Psoas muscle (tissue), 8 donors: ENCODE data around the gene HORMAD2. TPM values are rescaled to one million over a fixed set of nuclear protein-coding genes. Genes with fewer than 3 reads are reported as not detected.

Source experiments
- ATAC-seq, 4 donors: fragments of 200-7000 bp; cut with Tn5 transposase; one replicate each; pipeline ENCODE4 v1.9.1; 2020; ENCODE audit warnings: moderate library complexity in 3 of 4, mild to moderate bottlenecking in 2 of 4
- DNase-seq, 2 donors: peaks; one replicate each; pipeline ENCODE4 v3.0.0-alpha.2; 2020
- H3K27ac ChIP-seq: fragments of 200-600 bp; one replicate; pipeline ENCODE4 v1.8.0; 2022
- H3K27me3 ChIP-seq, 3 donors: fragments of 200-600 bp in 1 of 3; one replicate each; pipeline versions ENCODE4 v1.6.1 to v1.8.0; 2013 to 2022; ENCODE audit warnings: low read length in 2 of 3, mild to moderate bottlenecking in 2 of 3, moderate library complexity in 1 of 3; ENCODE audit not compliant: insufficient read depth in 3 of 3
- H3K36me3 ChIP-seq, 2 donors: fragments of 200-600 bp in 1 of 2; one replicate each; pipeline versions ENCODE4 v1.6.1 to v1.8.0; 2013 to 2022; ENCODE audit warnings: low read depth in 1 of 2, mild to moderate bottlenecking in 1 of 2, moderate library complexity in 1 of 2; ENCODE audit not compliant: insufficient read depth in 1 of 2
- H3K4me1 ChIP-seq: fragments of 200-600 bp; one replicate; pipeline ENCODE4 v1.8.0; 2022
- H3K4me3 ChIP-seq: fragments of 200-600 bp; one replicate; pipeline ENCODE4 v1.8.0; 2022; ENCODE audit warnings: mild to moderate bottlenecking
- H3K9me3 ChIP-seq: fragments of 200-600 bp; one replicate; pipeline ENCODE4 v1.8.0; 2022
- CTCF ChIP-seq: fragments of 200-600 bp; IDR thresholded peaks from one replicate; pipeline ENCODE4 v1.8.0; 2022; ENCODE audit warnings: antibody characterized with exemption
- WGBS, 3 donors: extraction: QIAGEN DNeasy Blood & Tissue Kit; methylation state at CpG; one replicate each; pipeline versions ENCODE4 v1.1.6 to v1.1.7; 2013; 5-methylcytosine and 5-hydroxymethylcytosine counted together
- intact Hi-C, 2 donors: fragments of 100-400 bp; cut with DNase I; formaldehyde crosslinking; loops; one replicate each; pipeline versions ENCODE4 v1.11.0 to v1.14.2; 2022
- polyA plus RNA-seq, 3 donors: library from polyadenylated mRNA; stranded (reverse); fragments of 200-250 nt; gene quantifications; one replicate each; pipeline ENCODE4 v1.2.3, GENCODE V29; 2013
- total RNA-seq, 4 donors: library from RNA; stranded (reverse); fragmentation: NEBNext Ultra II Directional in 2 of 4; extraction: Animal tissue kit (Norgen Biotek cat#: 25700) in 2 of 4; gene quantifications; one replicate each; pipeline versions ENCODE4 v1.2.1 to v1.2.4, GENCODE V29; 2021 to 2023
- donor health status: healthy with polysubstance abuse.
- donor health status: DM: no; HTN: no; CAD: no; lungs with moderate emphysema.
- donor health status: Bipolar disorder and iron deficiency.
- donor health status: healthy.
- donor health status: DM: yes; HTN: yes; CAD: no.
- donor health status: DM: no; HTN: no; CAD: no.
- donor health status: DM: no; HTN: no; CAD: no.
- donor health status: DM: yes; HTN: yes; CAD: no.

Gene HORMAD2
- total and polyA plus RNA-seq, 7 donors: not detected

- DNase-seq (no peak), ATAC-seq (no peak)
- Histone ChIP-seq H3K4me1 (no peaks in the 10 kb centered on the region), H3K27ac (no peak overlapping the region), H3K9me3 (no peaks in the 10 kb centered on the region), H3K27me3 (peaks cover 0 to 12% (median 0%) of the 10 kb centered on the region in 3 donors), H3K4me3 (no peak overlapping the region), H3K36me3 (no peaks in the 10 kb centered on the region)
- TF ChIP-seq CTCF: no peak
- WGBS, 3 donors: 90 to 95% (median 95%) methylated on average over 1 of the region's 1 CpG
- intact Hi-C loops: no loop called here
These were observed 47.5 kb downstream of the HORMAD2 start for GRCh38 chr22:30127749-30128166.

DNA sequence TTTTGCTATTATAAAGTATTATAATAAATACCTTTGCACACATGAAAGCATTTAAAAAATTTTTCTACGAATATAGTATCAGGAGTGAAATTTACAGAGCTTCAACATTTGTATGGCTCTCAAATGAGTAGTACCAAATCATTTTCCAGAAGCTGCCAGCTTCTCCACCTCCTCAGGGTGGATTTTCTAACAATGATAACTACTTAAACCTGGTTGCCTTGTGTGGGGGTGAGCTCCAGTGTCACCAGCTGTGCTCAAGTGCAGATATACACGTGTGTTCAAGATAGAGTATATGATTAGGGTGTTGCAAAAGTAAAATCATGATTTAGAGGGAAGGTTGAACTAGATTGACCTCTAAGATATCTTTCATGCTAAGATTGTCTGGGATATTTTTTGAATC, 48.2 kb downstream of the HORMAD2 start:
- Histone ChIP-seq H3K27me3 (peaks cover 0 to 12% (median 0%) of the 10 kb centered on the region in 3 donors), H3K4me3 (no peak overlapping the region), H3K9me3 (no peaks in the 10 kb centered on the region), H3K27ac (no peak overlapping the region), H3K4me1 (no peaks in the 10 kb centered on the region), H3K36me3 (no peaks in the 10 kb centered on the region)
- ATAC-seq (no peak), DNase-seq (no peak)
- no peak for TF ChIP-seq CTCF
- WGBS, 3 donors: 57 to 68% (median 60%) methylated on average over 2 of the region's 2 CpGs
- intact Hi-C loops: no loop called here

DNA sequence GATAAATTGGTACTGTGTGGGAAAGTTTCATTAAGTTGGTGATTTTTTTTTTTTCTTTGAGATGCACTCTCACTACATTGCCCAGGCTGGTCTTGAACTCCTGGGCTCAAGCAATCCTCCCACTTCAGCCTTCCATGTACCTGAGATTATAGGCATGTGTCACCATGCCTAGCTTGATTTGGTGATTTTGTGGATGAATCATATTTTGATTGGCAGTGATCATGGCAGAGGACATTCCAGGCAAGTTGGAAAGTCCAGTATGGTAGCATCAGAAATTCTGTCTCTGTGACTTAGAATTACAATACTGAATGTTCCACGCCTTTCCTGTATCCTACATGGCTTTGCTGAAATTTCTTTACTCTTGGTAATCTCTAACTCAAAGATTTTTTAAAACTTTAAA, 49.4 kb downstream of the HORMAD2 start:
- no peaks in the 10 kb centered on the region for H3K36me3 ChIP-seq
- 94 to 100% (median 95%) methylated on average over 1 of the region's 1 CpG for WGBS, 3 donors
- no peak for DNase-seq
- H3K4me1 ChIP-seq: no peaks in the 10 kb centered on the region
- no peak for ATAC-seq
- H3K27ac ChIP-seq: no peak overlapping the region
- intact Hi-C loops: no loop called here
- no peaks in the 10 kb centered on the region for H3K9me3 ChIP-seq
- H3K27me3 ChIP-seq: peaks cover 0 to 9% (median 0%) of the 10 kb centered on the region in 3 donors
- no peak overlapping the region for H3K4me3 ChIP-seq
- no peak for TF ChIP-seq CTCF

DNA sequence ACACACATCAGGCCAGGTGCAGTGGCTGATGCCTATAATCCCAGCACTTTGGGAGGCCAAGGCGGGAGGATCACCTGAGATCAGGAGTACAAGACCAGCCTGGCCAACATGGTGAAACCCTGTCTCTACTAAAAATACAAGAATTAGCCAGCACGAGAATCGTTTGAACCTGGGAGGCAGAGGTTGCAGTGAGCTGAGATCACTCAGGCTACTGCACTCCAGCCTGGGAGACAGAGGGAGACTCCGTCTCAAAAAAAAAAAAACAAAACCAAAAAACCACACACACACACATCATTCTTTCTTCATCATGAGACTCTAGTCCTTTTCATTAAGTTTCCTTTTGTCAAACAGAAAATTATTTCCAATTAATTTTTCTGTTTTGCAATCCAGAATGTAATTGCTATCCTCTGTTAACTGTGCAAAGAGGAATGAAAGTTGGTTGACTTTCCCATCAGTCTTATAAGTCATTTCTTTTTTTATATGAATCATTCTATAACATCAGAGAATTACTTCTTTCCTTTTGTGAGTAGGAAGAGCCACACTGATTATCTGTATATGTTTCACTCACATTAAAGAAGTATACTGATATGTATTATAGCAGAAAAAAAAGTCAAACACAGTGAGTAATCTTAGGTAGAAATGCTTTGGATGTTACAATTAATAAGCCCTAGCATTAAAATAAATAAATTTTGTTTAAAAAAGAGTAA, 52.2 kb downstream of the HORMAD2 start:
- Histone ChIP-seq H3K27ac (no peak overlapping the region), H3K36me3 (no peaks in the 10 kb centered on the region), H3K4me1 (no peaks in the 10 kb centered on the region), H3K27me3 (peaks cover 0 to 5% (median 0%) of the 10 kb centered on the region in 3 donors), H3K4me3 (no peak overlapping the region), H3K9me3 (no peaks in the 10 kb centered on the region)
- TF ChIP-seq CTCF: no peak
- ATAC-seq (no peak), DNase-seq (no peak)
- intact Hi-C loops: no loop called here
- WGBS, 3 donors: 59 to 71% (median 70%) methylated on average over 4 of the region's 4 CpGs

DNA sequence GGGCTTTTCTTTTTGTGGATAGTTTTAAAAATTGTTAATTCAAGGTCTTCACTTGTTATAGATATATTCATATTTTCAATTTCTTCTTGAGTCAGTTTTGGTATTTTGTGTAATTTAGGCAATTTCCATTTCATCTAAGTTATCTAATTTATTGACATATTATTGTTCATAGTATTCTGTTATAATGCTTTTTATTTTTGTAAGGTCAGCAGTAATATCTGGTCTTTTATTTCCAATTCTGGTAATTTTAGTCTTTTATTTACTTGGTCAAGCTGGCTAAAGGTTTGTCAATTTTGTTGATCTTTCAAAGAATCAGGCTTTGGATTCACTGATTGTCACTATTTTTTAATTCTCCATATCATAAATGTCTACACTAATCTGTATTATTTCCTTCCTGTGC, 60.1 kb downstream of the HORMAD2 start:
- H3K27me3 ChIP-seq: peaks cover 3 to 19% (median 4%) of the 10 kb centered on the region in 3 donors
- no peak for DNase-seq
- intact Hi-C loops: no loop called here

More for the DNA sequence above, 60.1 kb downstream of the HORMAD2 start:
- no peaks in the 10 kb centered on the region for H3K9me3 ChIP-seq
- H3K4me1 ChIP-seq: no peaks in the 10 kb centered on the region
- no peak overlapping the region for H3K27ac ChIP-seq
- H3K36me3 ChIP-seq: no peaks in the 10 kb centered on the region
- no peak overlapping the region for H3K4me3 ChIP-seq
- no peak for ATAC-seq
- TF ChIP-seq CTCF: no peak
